GM12878 (cell line): Measurements from ENCODE around the gene SRC. TPM values are rescaled to one million over a fixed set of nuclear protein-coding genes. Genes with fewer than 3 reads are reported as not detected.

ENCODE experiments used
- ATAC-seq: fragments of 200-7000 bp; cut with Tn5 transposase; 3 replicates; pipeline ENCODE4 v1.9.1; 2020; ENCODE audit warnings: mild to moderate bottlenecking, moderate library complexity
- BruUV-seq: library from RNA; stranded (reverse); fragments of 400-500 nt; replicated peaks from 2 replicates; lab custom pipeline; 2021; lab: Mats Ljungman, UMichigan
- CTCF ChIA-PET: fragments of 300-600 bp; sonication (Branson Sonifier 250); formaldehyde crosslinking; extraction: SDS; loops from one replicate; lab custom pipeline; 2021; ENCODE audit warnings: inconsistent platforms; lab: Yijun Ruan, JAX
- POLR2A ChIA-PET: fragments of 350-600 bp; formaldehyde crosslinking; extraction: SDS; loops from one replicate; lab custom pipeline; 2021; ENCODE audit warnings: inconsistent platforms; lab: Charles Lee
- RAD21 ChIA-PET: fragments of 300-600 bp; sonication (Branson Sonifier 250); formaldehyde crosslinking; loops from one replicate; lab custom pipeline; 2023; ENCODE audit warnings: antibody characterized with exemption; ENCODE audit not compliant: unreplicated experiment; lab: Charles Lee
- SMC1A ChIA-PET: fragments of 300-600 bp; sonication (Branson Sonifier 250); formaldehyde crosslinking; loops from one replicate; lab custom pipeline; 2023; ENCODE audit not compliant: unreplicated experiment, uncharacterized antibody; lab: Charles Lee
- DNase-seq: peaks from one replicate; pipeline ENCODE4 v3.0.0-alpha.2; 2011; ENCODE audit warnings: low read depth, low spot score
- FAIRE-seq: peaks from 3 replicates; lab custom pipeline; 2011; peaks lifted over from hg19 to GRCh38; lab: Jason Lieb, UNC
- H2AFZ ChIP-seq: 2 replicates; pipeline ENCODE4 v1.6.0; 2011; ENCODE audit warnings: low read depth, low read length, control low read depth; ENCODE audit not compliant: control insufficient read depth
- H3K27ac ChIP-seq: 2 replicates; pipeline ENCODE4 v1.5.1; 2011; ENCODE audit warnings: control low read depth; ENCODE audit not compliant: control insufficient read depth, insufficient read depth
- H3K27me3 ChIP-seq, 2 experiments: replicated peaks in 1 of 2; 2 replicates each; pipeline versions ENCODE4 v1.6.0 to v1.6.1; 2011; ENCODE audit warnings: low read length in 1 of 2; ENCODE audit not compliant: control insufficient read depth in 2 of 2, insufficient read depth in 2 of 2
- H3K36me3 ChIP-seq, 2 experiments: 2 replicates each; pipeline ENCODE4 v1.5.1; 2011; ENCODE audit warnings: low read length in 1 of 2; ENCODE audit not compliant: control insufficient read depth in 2 of 2, insufficient read depth in 2 of 2
- H3K4me1 ChIP-seq: 2 replicates; pipeline ENCODE4 v1.6.1; 2011; ENCODE audit warnings: mild to moderate bottlenecking, low read length, moderate library complexity, mixed read lengths; ENCODE audit not compliant: control insufficient read depth, insufficient read depth
- H3K4me2 ChIP-seq: 2 replicates; pipeline ENCODE4 v1.6.0; 2011; ENCODE audit warnings: control low read depth; ENCODE audit not compliant: control insufficient read depth, insufficient read depth
- H3K4me3 ChIP-seq: fragments of 200-600 bp; sonication (generic); 2 replicates; pipeline ENCODE4 v1.5.1; 2016
- H3K79me2 ChIP-seq: 2 replicates; pipeline ENCODE4 v1.6.0; 2011; ENCODE audit warnings: low read length; ENCODE audit not compliant: control insufficient read depth, insufficient read depth
- H3K9ac ChIP-seq: 2 replicates; pipeline ENCODE4 v1.8.0; 2011; ENCODE audit warnings: low read length, control low read depth, mixed read lengths; ENCODE audit not compliant: control insufficient read depth, insufficient read depth
- H3K9me3 ChIP-seq: replicated peaks from 3 replicates; pipeline ENCODE4 v1.5.1; 2011; ENCODE audit warnings: mild to moderate bottlenecking, low read length; ENCODE audit not compliant: control insufficient read depth, insufficient read depth
- H4K20me1 ChIP-seq: 2 replicates; pipeline ENCODE4 v1.6.0; 2011; ENCODE audit not compliant: control insufficient read depth, insufficient read depth
- BCLAF1 ChIP-seq: fragments of 450-650 bp; IDR thresholded peaks from 2 replicates; pipeline ENCODE4 v1.6.1; 2017; ENCODE audit warnings: antibody characterized with exemption, mild to moderate bottlenecking, moderate library complexity
- MTA2 ChIP-seq: fragments of 450-650 bp; IDR thresholded peaks from 2 replicates; pipeline ENCODE4 v1.6.1; 2016; ENCODE audit warnings: low read depth, mild to moderate bottlenecking, moderate library complexity
- NR2C1 ChIP-seq: fragments of 450-650 bp; IDR thresholded peaks from 2 replicates; pipeline ENCODE4 v1.6.1; 2017; ENCODE audit warnings: antibody characterized with exemption, mild to moderate bottlenecking, moderate library complexity
- NRF1 ChIP-seq: conservative IDR thresholded peaks from 2 replicates; pipeline ENCODE4 v1.6.1; 2011; ENCODE audit warnings: mild to moderate bottlenecking, low read depth, low read length, improper control_type of control experiment
- RAD21 ChIP-seq: IDR thresholded peaks from 2 replicates; pipeline ENCODE4 v1.6.1; 2011; ENCODE audit warnings: mild to moderate bottlenecking, low read depth, low read length, moderate library complexity; ENCODE audit not compliant: insufficient read depth
- TCF7 ChIP-seq: IDR thresholded peaks from 2 replicates; pipeline ENCODE4 v1.6.1; 2014; ENCODE audit warnings: antibody characterized with exemption, borderline replicate concordance
- ZNF274 ChIP-seq: IDR thresholded peaks from one replicate; pipeline ENCODE4 v1.8.0; 2011; ENCODE audit not compliant: insufficient read length, insufficient read depth
- WGBS: methylation state at CpG from one replicate; pipeline ENCODE4 v1.1.6; 2016; ENCODE audit warnings: low lambda C conversion rate; ENCODE audit not compliant: insufficient replicate concordance, insufficient coverage; ENCODE audit errors: missing lambda C conversion rate; 5-methylcytosine and 5-hydroxymethylcytosine counted together
- in situ Hi-C: fragments of 300-500 bp; cut with MboI; formaldehyde crosslinking; loops from 9 replicates; pipeline ENCODE4 v1.14.3; 2018; ENCODE audit warnings: mixed read lengths
- intact Hi-C: fragments of 100-400 bp; cut with micrococcal nuclease; formaldehyde crosslinking; loops from one replicate; pipeline ENCODE4 v1.14.2; 2022; ENCODE audit not compliant: unreplicated experiment
- polyA plus RNA-seq, 11 experiments: library from polyadenylated mRNA; depleted of rRNA in 4 of 11; unstranded in 6 of 11; stranded (reverse) in 5 of 11; fragments of >200 nt; fragmentation: Nextera tagmentation in 4 of 11; fragmentation: Illumina TruSeq in 1 of 11; extraction: Ambion mirVana in 4 of 11; extraction: Trizol in 1 of 11; gene quantifications; 1 replicate in 1 of 11; 2 replicates in 10 of 11; pipeline versions ENCODE4 v1.2.1 to v1.2.3, GENCODE V29; 2011 to 2016; ENCODE audit warnings: inconsistent platforms in 2 of 11, missing spikeins in 2 of 11, low read depth in 1 of 11
- total RNA-seq, 4 experiments: library from RNA; depleted of rRNA in 3 of 4; stranded (reverse); fragments of >200 nt in 3 of 4; fragmentation: Illumina TruSeq in 1 of 4; extraction: Trizol in 1 of 4; gene quantifications; 2 replicates each; pipeline versions ENCODE4 v1.2.1 to v1.2.3, GENCODE V29; 2013 to 2021

The SRC gene
- total and polyA plus RNA-seq, 10 of the 15 experiments (the other 5 are each of a cell fraction or from before 2014, with no cell fraction given) = 0.60 to 71.3 (median 27.2) TPM

GRCh38 chr20:37362231-37362792 lies 16.4 kb downstream of the SRC start:
- H3K27ac ChIP-seq = no peak overlapping the region; the same call in 1 of the 2 replicates
- H3K4me3 ChIP-seq = no peak overlapping the region
- ChIA-PET POLR2A (interaction anchor here (1.0 to 2.6 kb wide), 3 partner anchors 11 to 40 kb away, joined by 3 to 8 read pairs (median 4); no protein-coding TSS in a partner anchor), CTCF (interaction anchor here (1.1 to 1.3 kb wide), 2 partner anchors 9 to 171 kb away, joined by 3 read pairs; no protein-coding TSS in a partner anchor), SMC1A (interaction anchor here (1.2 kb wide), 1 partner anchor 90 kb away, joined by 3 read pairs; no protein-coding TSS in a partner anchor), RAD21 (no interaction called here)
- in situ Hi-C loops = loop anchor here (5.0 kb wide), 1 partner anchor 50 kb away; no protein-coding TSS in a partner anchor
- intact Hi-C loops = no loop called here
- peaks cover 63% of the 10 kb centered on the region for H3K79me2 ChIP-seq
- BruUV-seq = no TSS peak
- no peak overlapping the region for H3K4me2 ChIP-seq
- H4K20me1 ChIP-seq = 0 out of 2 replicates have a peak, but pooled peaks cover 3% of the 10 kb centered on the region
- no peak overlapping the region for H3K9ac ChIP-seq
- ATAC-seq (no peak), DNase-seq (no peak), FAIRE-seq (no peak)
- H2AFZ ChIP-seq = no peak overlapping the region
- peaks cover 3% of the 10 kb centered on the region; the same call in 1 of the 3 replicates for H3K9me3 ChIP-seq
- TF ChIP-seq BCLAF1 = no peak
- no peak for TF ChIP-seq TCF7
- TF ChIP-seq RAD21 = no peak
- no peak for TF ChIP-seq MTA2
- no peak for TF ChIP-seq ZNF274
- no peak for TF ChIP-seq NR2C1
- no peak for TF ChIP-seq NRF1
- peaks cover 19 to 40% of the 10 kb centered on the region in 2 experiments for H3K36me3 ChIP-seq
- 88% methylated on average over 10 of the region's 10 CpGs for WGBS
- no peaks in the 10 kb centered on the region for H3K27me3 ChIP-seq
- H3K4me1 ChIP-seq = peaks cover 60% of the 10 kb centered on the region
